ENCODE data around the gene MMP2.

Gene MMP2

GRCh38 chr16:55482056-55482455, 3.1 kb downstream of the MMP2 start:
- peak overlapping the region; percentile 99 for H3K4me3 ChIP-seq (ENCODE audit: low read length)
- DNase-seq (ENCODE audit: low read depth) = peak; percentile 39
- TF ChIP-seq, protein P1, sequence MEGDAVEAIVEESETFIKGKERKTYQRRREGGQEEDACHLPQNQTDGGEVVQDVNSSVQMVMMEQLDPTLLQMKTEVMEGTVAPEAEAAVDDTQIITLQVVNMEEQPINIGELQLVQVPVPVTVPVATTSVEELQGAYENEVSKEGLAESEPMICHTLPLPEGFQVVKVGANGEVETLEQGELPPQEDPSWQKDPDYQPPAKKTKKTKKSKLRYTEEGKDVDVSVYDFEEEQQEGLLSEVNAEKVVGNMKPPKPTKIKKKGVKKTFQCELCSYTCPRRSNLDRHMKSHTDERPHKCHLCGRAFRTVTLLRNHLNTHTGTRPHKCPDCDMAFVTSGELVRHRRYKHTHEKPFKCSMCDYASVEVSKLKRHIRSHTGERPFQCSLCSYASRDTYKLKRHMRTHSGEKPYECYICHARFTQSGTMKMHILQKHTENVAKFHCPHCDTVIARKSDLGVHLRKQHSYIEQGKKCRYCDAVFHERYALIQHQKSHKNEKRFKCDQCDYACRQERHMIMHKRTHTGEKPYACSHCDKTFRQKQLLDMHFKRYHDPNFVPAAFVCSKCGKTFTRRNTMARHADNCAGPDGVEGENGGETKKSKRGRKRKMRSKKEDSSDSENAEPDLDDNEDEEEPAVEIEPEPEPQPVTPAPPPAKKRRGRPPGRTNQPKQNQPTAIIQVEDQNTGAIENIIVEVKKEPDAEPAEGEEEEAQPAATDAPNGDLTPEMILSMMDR (conservative IDR thresholded peaks at IDR 0.05; ENCODE audit: low read length) = no peak

DNA sequence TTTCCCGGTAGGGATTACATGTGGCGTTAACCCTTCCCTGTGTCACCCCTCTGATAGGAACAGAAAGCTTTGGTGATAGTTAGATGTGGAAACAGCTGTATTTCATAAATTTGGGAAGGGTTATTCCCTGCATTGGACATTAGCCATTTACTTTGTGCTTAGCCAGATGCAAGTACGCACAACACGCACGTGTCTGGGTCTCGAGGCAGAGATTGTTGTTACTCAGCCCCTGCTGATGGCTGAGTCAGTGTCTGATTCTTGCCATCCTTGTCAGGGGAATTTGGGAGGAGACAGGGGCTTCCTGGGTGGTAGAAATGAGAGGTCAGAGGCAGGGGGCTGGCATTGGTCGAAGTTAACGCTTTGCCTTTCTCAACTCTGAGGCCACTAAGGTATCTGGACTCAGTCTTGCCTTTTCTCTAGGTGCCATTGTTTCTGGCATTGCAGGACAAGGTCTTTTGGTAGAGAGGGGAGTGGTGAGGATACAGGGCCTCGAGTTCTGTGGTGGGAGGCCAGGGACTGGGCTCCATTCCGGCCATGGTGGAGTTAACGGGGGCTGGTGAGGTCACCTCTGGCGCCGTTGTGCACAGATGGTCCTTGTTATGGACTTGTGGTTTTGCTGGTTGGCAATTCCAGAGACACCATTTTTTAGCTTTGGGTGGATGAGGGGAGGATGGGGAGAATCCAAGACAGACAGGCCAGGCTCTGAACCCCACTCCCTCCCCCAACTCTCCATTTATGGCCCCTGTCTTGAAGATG, 8.2 kb downstream of the MMP2 start:
- H3K4me3 ChIP-seq (ENCODE audit: low read length) = peak overlapping the region; percentile 4
- DNase-seq (ENCODE audit: low read depth) = peak; percentile 99
- TF ChIP-seq, protein P1 (conservative IDR thresholded peaks at IDR 0.05; ENCODE audit: low read length) = no peak

GRCh38 chr16:55488306-55488705, 9.3 kb downstream of the MMP2 start:
- TF ChIP-seq, protein P1 (conservative IDR thresholded peaks at IDR 0.05; ENCODE audit: low read length) = no peak
- H3K4me3 ChIP-seq (ENCODE audit: low read length) = no peak overlapping the region
- peak; percentile 64 for DNase-seq (ENCODE audit: low read depth)

DNA sequence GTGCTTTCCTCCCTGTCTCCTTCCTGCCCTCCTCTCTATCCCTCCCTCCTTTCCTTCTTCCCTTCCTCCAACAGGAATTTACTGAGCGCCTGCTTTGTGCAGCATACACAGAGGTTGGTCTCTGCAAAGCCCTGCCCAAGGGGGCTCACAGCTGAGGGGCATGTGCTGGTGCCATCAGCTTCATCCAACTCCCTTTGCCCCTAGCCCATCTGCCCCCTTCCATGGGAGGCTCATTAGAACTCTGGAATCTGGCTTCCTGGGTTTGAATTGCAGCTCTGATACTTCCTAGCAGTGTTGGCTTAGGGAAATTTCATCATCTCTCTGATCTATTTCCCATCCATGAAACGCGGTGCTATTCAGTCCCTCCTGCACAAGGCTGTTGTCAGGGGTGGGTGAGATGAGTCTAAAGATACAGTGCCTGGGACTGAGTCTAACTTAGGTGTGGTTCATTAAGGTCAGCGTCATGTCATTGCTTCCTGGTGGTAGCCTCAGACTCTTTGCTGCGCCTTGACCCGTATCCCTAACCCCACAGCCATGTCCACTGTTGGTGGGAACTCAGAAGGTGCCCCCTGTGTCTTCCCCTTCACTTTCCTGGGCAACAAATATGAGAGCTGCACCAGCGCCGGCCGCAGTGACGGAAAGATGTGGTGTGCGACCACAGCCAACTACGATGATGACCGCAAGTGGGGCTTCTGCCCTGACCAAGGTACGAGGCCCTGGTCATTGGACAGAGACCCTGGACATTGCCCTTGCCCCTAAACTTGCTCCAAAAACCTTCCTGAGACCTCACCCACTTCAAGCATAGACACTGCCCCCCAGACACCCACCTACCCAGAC, 10.3 kb downstream of the MMP2 start:
- TF ChIP-seq, protein P1 (conservative IDR thresholded peaks at IDR 0.05; ENCODE audit: low read length) = no peak
- DNase-seq (ENCODE audit: low read depth) = no peak
- no peak overlapping the region for H3K4me3 ChIP-seq (ENCODE audit: low read length)

GRCh38 chr16:55489956-55490265, 10.9 kb downstream of the MMP2 start:
- DNase-seq (ENCODE audit: low read depth) = no peak
- TF ChIP-seq, protein P1 (conservative IDR thresholded peaks at IDR 0.05; ENCODE audit: low read length) = no peak

DNA sequence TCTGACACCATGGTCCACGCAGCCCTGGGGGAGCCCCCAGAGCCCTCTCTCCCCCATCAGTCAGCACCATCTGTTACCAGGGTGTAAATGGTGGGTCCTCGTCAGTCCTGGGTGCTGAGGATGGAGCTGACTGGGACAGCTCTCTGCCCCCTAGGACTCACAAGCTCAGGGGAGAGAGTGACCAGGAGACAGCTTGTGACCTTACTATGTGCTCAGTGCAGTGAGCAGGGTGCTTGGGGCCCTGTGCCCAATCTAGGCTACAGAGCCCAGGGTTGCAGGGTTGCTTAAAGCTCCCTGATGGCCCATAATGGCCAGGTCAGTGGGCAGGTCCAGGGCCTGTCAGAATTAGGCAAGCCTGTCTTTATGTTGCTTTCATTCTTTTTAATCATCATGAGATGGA, 11.3 kb downstream of the MMP2 start:
- no peak for DNase-seq (ENCODE audit: low read depth)
- TF ChIP-seq, protein P1 (conservative IDR thresholded peaks at IDR 0.05; ENCODE audit: low read length) = no peak
- H3K4me3 ChIP-seq (ENCODE audit: low read length) = no peak overlapping the region

More at GRCh38 chr16:55489956-55490265, 10.9 kb downstream of the MMP2 start:
- no peak overlapping the region for H3K4me3 ChIP-seq (ENCODE audit: low read length)

GRCh38 chr16:55491691-55492090, 12.7 kb downstream of the MMP2 start:
- no peak overlapping the region for H3K4me3 ChIP-seq (ENCODE audit: low read length)
- TF ChIP-seq, protein P1 (conservative IDR thresholded peaks at IDR 0.05; ENCODE audit: low read length) = no peak
- no peak for DNase-seq (ENCODE audit: low read depth)
